Measurements from ENCODE around the gene STON2.

Gene STON2

GRCh38 chr14:81305065-81305464 lies 95.1 kb downstream of the STON2 start:
- no peak for DNase-seq
- no peak for TF ChIP-seq GATA1 (IDR thresholded peaks at IDR 0.05; ENCODE audit: low read depth, low read length)
- no peak for TF ChIP-seq POLR2A (IDR thresholded peaks at IDR 0.05; ENCODE audit: low read length)

- peak; percentile 81 to 83 for DNase-seq
- TF ChIP-seq GATA1 (IDR thresholded peaks at IDR 0.05; ENCODE audit: low read depth, low read length) (no peak), POLR2A (IDR thresholded peaks at IDR 0.05; ENCODE audit: low read length) (no peak)
Observed at GRCh38 chr14:81303258-81303935, 96.7 kb downstream of the STON2 start.

GRCh38 chr14:81302638-81303037 lies 97.5 kb downstream of the STON2 start:
- TF ChIP-seq GATA1 (IDR thresholded peaks at IDR 0.05; ENCODE audit: low read depth, low read length) (no peak), POLR2A (IDR thresholded peaks at IDR 0.05; ENCODE audit: low read length) (no peak)
- DNase-seq: peak; percentile 49 to 50

GRCh38 chr14:81301813-81302212 lies 98.3 kb downstream of the STON2 start:
- TF ChIP-seq POLR2A (IDR thresholded peaks at IDR 0.05; ENCODE audit: low read length) (no peak), GATA1 (IDR thresholded peaks at IDR 0.05; ENCODE audit: low read depth, low read length) (no peak)
- peak in 1 of 2 experiments; percentile 22 for DNase-seq

GRCh38 chr14:81301371-81301770 lies 98.8 kb downstream of the STON2 start:
- DNase-seq: no peak
- no peak for TF ChIP-seq GATA1 (IDR thresholded peaks at IDR 0.05; ENCODE audit: low read depth, low read length)
- no peak for TF ChIP-seq POLR2A (IDR thresholded peaks at IDR 0.05; ENCODE audit: low read length)

GRCh38 chr14:81298911-81299310 lies 101.2 kb downstream of the STON2 start:
- TF ChIP-seq POLR2A (IDR thresholded peaks at IDR 0.05; ENCODE audit: low read length): no peak
- TF ChIP-seq GATA1 (IDR thresholded peaks at IDR 0.05; ENCODE audit: low read depth, low read length): no peak
- DNase-seq: no peak

GRCh38 chr14:81298122-81298521 lies 102.0 kb downstream of the STON2 start:
- TF ChIP-seq POLR2A (IDR thresholded peaks at IDR 0.05; ENCODE audit: low read length): no peak
- no peak for TF ChIP-seq GATA1 (IDR thresholded peaks at IDR 0.05; ENCODE audit: low read depth, low read length)

GRCh38 chr14:81295958-81296923 lies 103.9 kb downstream of the STON2 start:
- no peak for TF ChIP-seq GATA1 (IDR thresholded peaks at IDR 0.05; ENCODE audit: low read depth, low read length)
- no peak for TF ChIP-seq POLR2A (IDR thresholded peaks at IDR 0.05; ENCODE audit: low read length)
- DNase-seq: no peak

More at GRCh38 chr14:81298122-81298521, 102.0 kb downstream of the STON2 start:
- DNase-seq: no peak

GRCh38 chr14:81289516-81289915 lies 110.6 kb downstream of the STON2 start:
- TF ChIP-seq POLR2A (IDR thresholded peaks at IDR 0.05; ENCODE audit: low read length): no peak
- TF ChIP-seq GATA1 (IDR thresholded peaks at IDR 0.05; ENCODE audit: low read depth, low read length): no peak
- DNase-seq: no peak

GRCh38 chr14:81286574-81287370 lies 113.4 kb downstream of the STON2 start:
- TF ChIP-seq GATA1 (IDR thresholded peaks at IDR 0.05; ENCODE audit: low read depth, low read length): no peak
- TF ChIP-seq POLR2A (IDR thresholded peaks at IDR 0.05; ENCODE audit: low read length): no peak
- DNase-seq: peak; percentile 44 to 45

- TF ChIP-seq POLR2A (IDR thresholded peaks at IDR 0.05; ENCODE audit: low read length): no peak
- no peak for TF ChIP-seq GATA1 (IDR thresholded peaks at IDR 0.05; ENCODE audit: low read depth, low read length)
- DNase-seq: no peak
Observed at GRCh38 chr14:81285245-81285644, 114.9 kb downstream of the STON2 start.

GRCh38 chr14:81281332-81281731 lies 118.8 kb downstream of the STON2 start:
- no peak for DNase-seq
- TF ChIP-seq POLR2A (IDR thresholded peaks at IDR 0.05; ENCODE audit: low read length) (no peak), GATA1 (IDR thresholded peaks at IDR 0.05; ENCODE audit: low read depth, low read length) (no peak)

- no peak for DNase-seq
- no peak for TF ChIP-seq GATA1 (IDR thresholded peaks at IDR 0.05; ENCODE audit: low read depth, low read length)
Observed at GRCh38 chr14:81280136-81280791, 119.9 kb downstream of the STON2 start.
